Hepatocyte (in vitro differentiated cells): Measurements from ENCODE around the gene TRIM16.
"Not testable (repeated sequence)": the region's sequence is repeated elsewhere in the genome, so short reads cannot be mapped to it uniquely, and the experiment has no call there.

Experiments
- CTCF ChIP-seq: fragments of 200-600 bp; sonication (generic); IDR thresholded peaks from 2 replicates; pipeline ENCODE4 v1.5.1; 2016; ENCODE audit warnings: antibody characterized with exemption, mild to moderate bottlenecking; ENCODE audit not compliant: poor library complexity
- EZH2phosphoT487 ChIP-seq: fragments of 200-600 bp; sonication (generic); IDR thresholded peaks from one replicate; pipeline ENCODE4 v1.6.1; 2018; ENCODE audit warnings: antibody characterized with exemption, mild to moderate bottlenecking, low read depth, moderate library complexity; ENCODE audit not compliant: unreplicated experiment, severe bottlenecking

DNA sequence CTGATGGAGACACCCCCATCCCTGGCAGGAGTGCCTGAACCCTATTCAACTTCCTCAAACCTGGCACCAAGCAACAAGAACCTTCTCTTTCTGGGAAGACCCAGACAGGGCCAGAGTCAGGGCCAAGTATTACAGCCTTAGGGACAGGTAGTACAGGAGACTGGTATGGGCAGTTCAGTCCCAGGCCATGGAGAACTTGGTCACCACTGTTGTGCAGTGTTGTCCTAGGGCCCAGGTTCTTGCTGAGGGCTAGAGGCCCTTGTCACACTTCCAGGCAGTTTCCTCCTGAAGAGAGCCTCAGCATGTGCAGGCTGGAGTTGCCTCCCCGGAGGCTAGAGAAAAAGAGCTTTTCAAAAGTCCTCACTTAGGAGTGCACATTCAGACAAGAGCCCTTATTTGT lies 93.3 kb downstream of the TRIM16 start:
- not testable (repeated sequence) for TF ChIP-seq CTCF, EZH2phosphoT487
